Measurements from ENCODE around the gene IL22RA2. TPM values are rescaled to one million over a fixed set of nuclear protein-coding genes. Genes with fewer than 3 reads are reported as not detected.
"Not testable (repeated sequence)": the region's sequence is repeated elsewhere in the genome, so short reads cannot be mapped to it uniquely, and the experiment has no call there.

The IL22RA2 gene
- total RNA-seq, 1 experiment from 2014 or later: not detected

- no peak for DNase-seq (ENCODE audit: low spot score)
These were observed 46.5 kb downstream of the IL22RA2 start for GRCh38 chr6:137126875-137127485.

- no peak for DNase-seq (ENCODE audit: low spot score)
These were observed 50.4 kb downstream of the IL22RA2 start for GRCh38 chr6:137123078-137123477.

GRCh38 chr6:137122612-137123011, 50.8 kb downstream of the IL22RA2 start:
- DNase-seq (ENCODE audit: low spot score): no peak

- DNase-seq (ENCODE audit: low spot score): no peak
These were observed 51.9 kb downstream of the IL22RA2 start for GRCh38 chr6:137121401-137121997.

GRCh38 chr6:137120748-137121147, 52.7 kb downstream of the IL22RA2 start:
- DNase-seq (ENCODE audit: low spot score): no peak

GRCh38 chr6:137119196-137120104, 54.0 kb downstream of the IL22RA2 start:
- DNase-seq (ENCODE audit: low spot score): no peak

- no peak for DNase-seq (ENCODE audit: low spot score)
These were observed 55.9 kb downstream of the IL22RA2 start for GRCh38 chr6:137117581-137117980.

- DNase-seq (ENCODE audit: low spot score): no peak
These were observed 56.6 kb downstream of the IL22RA2 start for GRCh38 chr6:137116807-137117206.

GRCh38 chr6:137115658-137116057, 57.8 kb downstream of the IL22RA2 start:
- no peak for DNase-seq (ENCODE audit: low spot score)

GRCh38 chr6:137112067-137112355, 61.4 kb downstream of the IL22RA2 start:
- peak; percentile 5 for DNase-seq (ENCODE audit: low spot score)

- no peak for DNase-seq (ENCODE audit: low spot score)
These were observed 62.0 kb downstream of the IL22RA2 start for GRCh38 chr6:137111296-137112066.

- no peak for DNase-seq (ENCODE audit: low spot score)
These were observed 65.7 kb downstream of the IL22RA2 start for GRCh38 chr6:137107767-137108105.

- not testable (repeated sequence) for DNase-seq (ENCODE audit: low spot score)
These were observed 66.2 kb downstream of the IL22RA2 start for GRCh38 chr6:137107047-137107766.

GRCh38 chr6:137106183-137106582, 67.3 kb downstream of the IL22RA2 start:
- no peak for DNase-seq (ENCODE audit: low spot score)

GRCh38 chr6:137105375-137105774, 68.1 kb downstream of the IL22RA2 start:
- no peak for DNase-seq (ENCODE audit: low spot score)

GRCh38 chr6:137104926-137105325, 68.5 kb downstream of the IL22RA2 start:
- DNase-seq (ENCODE audit: low spot score): no peak

GRCh38 chr6:137102851-137103492, 70.5 kb downstream of the IL22RA2 start:
- no peak for DNase-seq (ENCODE audit: low spot score)

GRCh38 chr6:137102050-137102848, 71.2 kb downstream of the IL22RA2 start:
- DNase-seq (ENCODE audit: low spot score): no peak

- DNase-seq (ENCODE audit: low spot score): no peak
These were observed 73.6 kb downstream of the IL22RA2 start for GRCh38 chr6:137099689-137100403.

- DNase-seq (ENCODE audit: low spot score): no peak
These were observed 75.9 kb downstream of the IL22RA2 start for GRCh38 chr6:137097526-137097925.
